GM19324 (cell line): ENCODE data around the gene CSNK1D.
"Not testable (repeated sequence)": the region's sequence is repeated elsewhere in the genome, so short reads cannot be mapped to it uniquely, and the experiment has no call there.

Experiments
- ATAC-seq: cut with Tn5 transposase; IDR thresholded peaks from one replicate; pipeline ENCODE4 v1.9.1; 2021; ENCODE audit warnings: mild to moderate bottlenecking, moderate library complexity; ENCODE audit not compliant: unreplicated experiment, low FRiP score

Gene CSNK1D

DNA sequence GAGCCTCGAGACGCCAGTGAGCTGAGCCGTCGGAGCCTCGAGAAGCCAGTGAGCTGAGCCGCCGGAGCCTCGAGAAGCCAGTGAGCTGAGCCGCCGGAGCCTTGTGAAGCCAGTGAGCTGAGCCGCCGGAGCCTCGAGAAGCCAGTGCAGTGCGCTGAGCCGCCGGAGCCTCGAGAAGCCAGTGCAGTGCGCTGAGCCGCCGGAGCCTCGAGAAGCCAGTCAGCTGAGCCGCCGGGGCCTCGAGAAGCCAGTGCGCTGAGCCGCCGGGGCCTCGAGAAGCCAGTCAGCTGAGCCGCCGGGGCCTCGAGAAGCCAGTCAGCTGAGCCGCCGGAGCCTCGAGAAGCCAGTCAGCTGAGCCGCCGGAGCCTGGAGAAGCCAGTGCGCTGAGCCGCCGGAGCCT lies 19.4 kb downstream of the CSNK1D start:
- not testable (repeated sequence) for ATAC-seq

DNA sequence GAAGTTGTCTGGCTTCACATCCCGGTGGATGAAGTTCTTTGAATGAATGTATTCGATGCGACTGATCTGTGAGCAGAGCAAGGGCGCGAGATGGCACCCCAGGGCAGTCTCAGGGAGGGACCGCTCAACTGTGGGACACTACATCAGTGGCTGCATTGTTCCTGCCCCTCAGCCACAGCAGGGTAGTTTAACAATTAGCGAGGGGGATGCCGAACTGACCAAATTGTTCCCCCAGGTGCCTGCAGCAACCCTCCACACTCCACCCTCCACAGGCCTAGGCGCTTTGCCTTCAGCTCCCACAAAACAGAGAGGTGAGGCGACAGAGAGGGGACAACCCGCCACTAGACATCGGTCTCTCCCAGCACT lies 20.3 kb downstream of the CSNK1D start:
- ATAC-seq, result no peak

DNA sequence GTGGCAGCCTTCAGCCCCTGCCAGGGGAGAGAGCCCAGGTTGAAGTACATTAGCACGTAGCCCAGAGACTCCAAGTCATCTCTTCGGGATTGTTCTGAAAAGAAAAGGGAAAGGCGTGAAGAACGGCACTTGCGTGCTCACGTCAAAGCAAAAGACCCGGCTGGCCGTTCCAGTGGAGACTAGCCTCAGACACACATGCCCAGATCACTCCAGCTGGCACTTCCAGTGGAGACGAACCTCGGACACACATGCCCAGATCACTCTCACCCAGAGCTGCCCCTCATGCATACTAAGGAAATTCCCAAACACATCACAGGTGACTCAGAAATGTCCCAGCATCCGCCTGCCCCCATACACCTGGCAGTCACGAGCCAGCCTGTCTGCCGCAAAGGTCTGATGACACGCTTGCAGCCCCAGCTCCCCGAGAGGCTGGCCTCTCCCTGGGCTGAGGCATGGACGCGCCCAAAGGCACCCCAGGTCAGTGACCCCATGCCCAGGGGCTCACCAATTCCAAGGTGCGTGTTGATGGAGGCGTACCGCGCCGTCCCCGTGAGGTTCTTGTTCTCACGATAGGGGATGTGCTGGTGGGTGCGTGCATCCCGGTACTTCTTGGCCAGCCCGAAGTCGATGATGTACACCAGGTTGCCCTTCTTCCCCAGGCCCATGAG lies 20.9 kb downstream of the CSNK1D start:
- no peak for ATAC-seq

DNA sequence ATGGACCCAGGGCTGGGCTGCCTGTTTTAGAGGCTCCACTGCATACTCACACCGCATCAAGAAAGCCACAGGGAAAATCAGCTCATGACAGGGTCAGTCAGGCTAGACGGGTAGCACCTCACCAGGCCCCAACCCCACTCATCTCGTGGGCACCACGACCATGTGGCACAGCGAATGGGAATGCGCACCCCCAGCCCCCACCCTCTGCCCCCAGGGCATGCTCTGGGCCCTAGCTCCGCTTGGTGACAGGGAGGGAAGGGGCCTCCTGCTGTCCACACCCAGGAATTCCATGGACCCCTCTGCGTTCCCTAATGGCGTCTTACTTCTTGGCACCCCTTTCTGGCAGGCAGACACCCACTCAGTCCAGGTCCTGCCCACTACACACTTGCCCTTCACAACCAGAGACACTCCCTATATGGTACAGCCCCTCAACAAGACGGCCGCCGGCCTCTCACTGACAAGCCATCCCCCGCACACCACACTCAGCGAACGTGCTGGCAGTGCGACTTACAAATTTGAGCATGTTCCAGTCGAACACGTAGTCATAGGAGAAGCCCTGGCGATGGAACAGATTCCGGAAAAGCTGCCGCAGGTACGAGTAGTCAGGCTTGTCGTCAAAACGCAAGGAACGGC lies 22.5 kb downstream of the CSNK1D start:
- ATAC-seq, result no peak

DNA sequence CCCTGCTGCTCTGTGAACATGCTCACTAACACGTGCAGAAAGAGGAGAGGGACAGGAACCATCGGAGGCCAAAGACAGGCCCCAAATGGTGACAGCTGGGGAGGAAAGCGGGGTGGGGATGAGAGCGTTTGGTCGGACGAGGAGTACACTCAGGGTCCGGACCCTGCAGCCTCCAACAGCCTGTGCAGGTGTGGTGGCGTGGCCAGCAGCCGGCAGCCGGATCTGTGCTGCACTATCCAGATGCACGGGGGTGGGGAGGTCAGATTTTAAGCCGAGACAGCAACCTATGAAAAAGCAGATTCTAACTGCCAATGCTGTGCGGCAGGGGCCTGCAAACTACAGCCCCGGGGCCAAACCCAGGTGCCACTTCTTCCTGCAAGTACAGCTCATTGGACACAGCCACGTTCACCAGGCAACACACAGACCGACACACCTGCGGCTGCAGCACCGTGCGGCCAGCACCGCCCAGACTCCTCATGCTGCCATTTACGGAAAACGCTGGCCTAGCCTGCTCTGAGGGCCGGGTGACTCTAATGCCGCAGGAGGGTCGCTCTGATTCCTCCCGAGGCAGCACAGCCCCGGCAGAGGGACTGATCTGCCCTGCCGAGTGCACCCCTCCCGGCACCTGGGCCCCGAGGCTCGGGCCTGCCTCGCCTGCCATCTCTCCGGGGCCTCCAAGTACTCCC lies 23.5 kb downstream of the CSNK1D start:
- ATAC-seq, result no peak

DNA sequence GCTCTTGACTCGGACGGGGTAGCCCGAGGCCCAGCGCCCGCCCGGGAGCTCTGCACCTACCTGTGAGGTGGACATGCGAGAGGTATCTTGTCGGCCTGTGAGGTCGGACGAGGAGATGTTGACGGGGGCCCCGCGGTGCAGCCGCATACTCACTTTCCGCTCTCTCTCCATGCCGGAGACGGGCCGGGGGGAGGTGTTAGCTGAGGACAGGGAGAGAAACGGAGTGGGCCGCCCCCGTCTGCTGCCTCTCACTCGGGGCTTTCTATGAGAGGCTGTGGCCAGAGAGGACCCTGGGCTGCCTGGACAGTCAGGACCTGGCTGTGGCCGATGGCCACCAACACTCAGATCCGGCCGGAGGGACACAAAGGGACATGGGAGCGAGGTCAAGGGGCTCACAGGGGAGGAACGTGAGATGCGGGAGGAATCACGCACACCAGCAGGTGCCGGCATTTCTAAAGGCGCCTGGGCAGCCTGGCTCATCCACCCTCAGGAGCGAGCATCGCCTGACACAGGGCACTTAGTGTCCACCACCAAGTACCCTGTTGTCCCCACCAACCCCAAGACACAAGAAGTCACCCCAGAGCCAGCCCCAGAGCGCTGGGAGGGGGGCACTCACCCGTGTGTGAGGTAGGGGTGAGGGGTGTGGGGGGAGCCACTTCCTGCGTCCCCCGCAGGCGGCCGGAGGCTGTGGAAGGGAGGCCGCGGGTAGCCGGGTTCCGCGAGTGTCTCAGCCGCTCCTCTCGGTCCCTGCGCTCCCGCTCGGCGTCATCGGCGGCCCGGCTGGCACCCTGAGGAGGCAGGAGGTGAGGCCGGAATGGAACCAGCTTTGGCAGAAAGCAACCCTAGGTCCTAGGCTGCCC lies 24.5 kb downstream of the CSNK1D start:
- ATAC-seq, result no peak

DNA sequence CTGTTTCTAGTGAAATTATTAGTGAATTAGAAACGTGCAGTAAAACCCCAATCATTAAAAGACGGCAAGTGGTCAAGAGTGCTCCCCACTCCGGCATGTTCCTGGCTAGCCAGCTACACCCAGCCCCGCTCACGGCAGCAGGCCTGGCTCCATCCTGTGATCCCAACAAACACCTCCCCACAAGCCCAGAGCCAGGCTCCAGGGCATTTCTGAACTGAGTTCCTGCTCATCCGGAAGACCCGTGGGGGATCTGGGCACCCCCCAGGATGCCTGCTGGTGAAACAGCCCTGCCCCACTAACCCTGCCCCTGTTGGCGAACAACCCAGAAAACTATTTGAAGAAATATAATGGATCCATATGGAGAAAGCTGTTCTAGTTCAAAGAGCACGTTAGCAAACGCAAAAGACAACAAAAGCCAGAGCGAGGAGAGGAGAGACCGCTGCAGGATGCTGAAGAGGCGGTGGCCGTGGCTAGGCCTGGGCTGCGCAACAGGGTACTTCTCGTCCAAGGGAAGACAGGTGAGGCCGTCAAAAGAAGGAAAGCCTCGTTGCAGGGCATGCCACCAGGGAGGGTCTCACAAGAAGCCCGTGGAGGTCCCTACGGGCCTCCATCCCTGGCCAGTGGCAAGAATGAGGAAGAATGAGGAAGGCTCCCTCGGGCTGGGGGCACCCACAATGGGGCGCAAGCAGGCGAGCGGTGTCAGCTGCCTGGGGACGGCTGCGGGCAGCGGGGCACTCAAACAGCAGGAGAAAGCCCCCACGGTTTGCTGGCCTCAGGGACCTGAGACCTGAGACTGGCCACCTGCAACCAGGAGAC lies 25.4 kb downstream of the CSNK1D start:
- ATAC-seq, result no peak

DNA sequence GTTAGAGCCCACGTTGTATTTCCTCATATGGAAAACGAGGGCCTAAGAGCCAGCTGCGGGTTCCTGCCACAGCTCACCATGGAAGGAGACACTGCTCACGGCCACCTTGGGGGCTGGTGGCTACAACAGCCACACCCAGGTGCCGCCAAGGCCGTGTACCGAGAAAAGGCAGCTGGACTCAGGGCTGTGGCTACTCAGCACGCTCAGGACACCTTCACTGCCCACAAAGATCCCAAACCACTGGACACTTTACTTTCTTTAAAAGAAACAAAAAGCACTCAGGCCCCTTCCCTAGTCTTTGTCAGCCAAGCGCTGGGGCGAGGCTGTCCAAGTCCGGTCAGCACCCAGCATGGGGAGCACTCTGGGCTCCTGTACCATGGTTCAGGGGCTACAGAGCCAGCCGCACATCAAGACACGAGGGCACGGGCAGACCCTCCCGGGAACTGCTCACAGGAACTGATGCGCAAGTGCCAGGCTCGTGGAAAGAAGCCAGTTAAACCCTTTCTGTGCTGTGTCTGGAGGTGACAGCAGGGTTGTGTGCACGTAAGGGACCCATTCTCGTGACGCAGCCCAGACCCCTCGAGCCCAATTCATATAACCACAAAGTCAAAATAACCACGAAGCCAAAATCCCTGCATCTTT lies 26.2 kb downstream of the CSNK1D start:
- no peak for ATAC-seq

DNA sequence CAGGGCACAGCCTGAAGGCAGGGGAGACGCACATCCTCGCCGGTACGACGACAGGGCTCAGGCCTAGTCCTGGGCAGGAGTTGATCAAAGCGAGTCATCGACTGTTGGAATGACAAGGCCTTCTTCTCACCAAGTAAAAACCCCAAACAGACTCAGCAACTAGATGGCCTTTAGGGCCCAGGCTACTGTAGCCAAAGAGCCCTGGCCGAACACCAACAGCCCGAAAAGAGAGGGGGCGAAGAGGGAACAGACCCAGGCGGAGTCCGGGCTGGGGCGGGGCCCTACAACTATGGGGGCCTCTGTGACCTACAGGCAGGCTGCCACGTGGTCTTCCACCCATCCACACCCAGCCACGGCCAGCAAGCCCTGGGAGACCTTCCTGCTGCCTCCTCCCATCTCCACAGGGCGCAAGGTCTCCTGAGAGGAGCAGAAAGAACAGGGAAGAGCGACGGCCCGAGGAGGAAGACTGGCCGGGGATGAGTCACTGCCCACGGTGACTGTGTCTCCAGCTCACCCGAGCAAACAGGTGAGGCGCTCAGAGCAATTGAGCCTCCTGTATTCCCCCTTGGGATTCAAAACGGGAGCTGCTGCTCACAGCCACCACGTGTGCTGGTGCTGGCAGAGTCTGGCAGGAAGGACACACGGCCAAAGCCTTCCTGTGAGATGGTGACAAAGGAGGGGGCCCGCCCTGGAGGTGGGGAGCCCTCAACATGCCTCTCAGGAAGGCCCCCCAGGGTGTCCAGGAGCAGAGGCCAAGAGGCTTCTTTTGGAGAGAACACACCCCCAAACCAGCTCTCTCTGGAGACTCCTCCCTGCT lies 26.9 kb downstream of the CSNK1D start:
- ATAC-seq, result no peak

DNA sequence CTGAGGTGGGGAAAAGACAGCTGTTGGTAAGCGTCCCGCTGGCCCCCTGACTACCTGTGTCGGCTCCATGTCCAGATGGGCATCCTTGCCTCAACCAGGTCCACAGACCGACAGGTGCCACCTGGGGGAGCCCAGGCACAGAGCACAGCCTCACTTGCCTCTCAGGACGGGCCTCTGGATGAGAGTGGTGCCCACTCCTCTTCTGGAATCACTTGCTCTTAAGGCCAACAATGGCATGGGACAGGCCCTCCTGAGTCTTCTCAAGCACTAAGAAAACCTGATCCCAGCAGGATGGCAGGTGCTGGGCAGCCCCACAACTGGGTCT lies 27.5 kb downstream of the CSNK1D start:
- no peak for ATAC-seq

DNA sequence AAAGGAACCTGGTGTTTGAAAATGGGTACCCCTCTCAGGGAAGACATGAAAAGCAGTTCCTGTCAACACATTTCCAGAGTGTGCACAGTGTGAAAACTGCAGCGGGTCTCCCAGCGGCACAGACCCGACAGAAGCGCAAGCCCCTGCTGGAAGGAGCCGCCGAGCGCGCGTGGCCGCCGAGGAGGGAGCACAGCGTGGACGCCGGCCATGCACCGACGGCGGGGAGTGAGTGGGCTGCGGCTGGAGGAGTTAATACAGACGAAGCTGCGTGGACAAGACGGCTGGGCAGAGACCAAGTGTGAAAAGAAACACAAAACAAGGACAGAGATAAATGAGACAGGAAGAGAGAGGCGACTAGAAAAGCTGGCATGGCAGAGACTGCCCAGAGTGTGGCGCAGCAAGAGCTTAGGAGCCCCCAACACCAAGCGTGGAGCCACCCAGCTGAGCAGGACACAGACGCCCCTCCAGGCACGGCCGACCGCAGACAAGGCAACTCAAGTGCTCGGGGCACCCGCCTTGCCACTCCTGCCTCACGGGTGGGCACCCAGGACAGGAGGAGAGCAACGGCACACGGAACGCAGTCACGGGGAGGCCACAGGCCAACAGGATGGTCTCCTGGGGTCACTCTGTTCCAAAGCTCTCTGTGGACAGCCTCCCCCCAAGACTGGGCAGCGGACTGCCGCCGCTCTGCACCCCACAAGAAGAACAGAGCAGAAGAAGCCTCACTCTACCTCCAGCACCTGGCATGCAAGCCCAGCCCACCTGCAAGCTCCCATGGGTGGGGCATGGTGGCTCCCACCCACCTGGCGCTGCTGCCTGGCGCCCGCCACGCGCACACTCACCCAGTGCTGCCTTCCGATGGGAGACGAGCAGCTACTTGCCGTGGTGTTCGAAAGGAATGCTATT lies 28.1 kb downstream of the CSNK1D start:
- ATAC-seq, result no peak

DNA sequence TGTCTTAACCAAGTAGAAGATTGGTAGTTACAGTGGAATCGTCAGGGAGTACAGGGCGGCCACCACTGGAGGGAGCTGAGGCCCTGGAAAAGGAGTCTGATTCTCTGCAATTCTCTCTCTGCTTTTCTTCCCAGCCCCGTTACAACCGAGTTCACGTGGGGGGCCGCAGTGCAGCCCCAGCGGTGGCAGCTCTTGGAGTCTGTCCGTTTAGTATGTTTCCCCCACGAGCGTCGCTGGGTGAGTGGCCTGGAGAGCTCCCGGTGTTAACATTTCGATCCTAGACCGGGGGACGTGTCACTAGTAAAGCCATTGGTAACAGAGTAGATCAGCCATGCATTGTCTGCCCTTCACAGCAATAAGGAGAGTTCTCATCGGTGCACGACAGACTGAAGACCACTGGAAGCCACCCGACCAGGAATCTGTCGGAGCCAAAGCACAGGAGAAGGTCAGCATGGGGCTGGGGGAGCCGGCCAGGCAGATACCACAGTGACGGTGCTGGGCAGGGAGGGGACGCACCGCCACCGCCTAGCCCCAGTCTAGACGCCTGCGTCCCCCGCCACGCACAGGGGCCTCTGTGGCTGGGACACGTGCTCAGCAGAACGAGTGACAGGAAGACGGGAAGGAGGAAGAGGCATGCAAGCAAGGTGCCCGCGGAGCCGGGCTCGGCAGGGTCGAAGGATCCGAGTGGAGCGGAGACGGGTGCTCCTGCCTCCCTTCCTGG lies 28.9 kb downstream of the CSNK1D start:
- no peak for ATAC-seq

DNA sequence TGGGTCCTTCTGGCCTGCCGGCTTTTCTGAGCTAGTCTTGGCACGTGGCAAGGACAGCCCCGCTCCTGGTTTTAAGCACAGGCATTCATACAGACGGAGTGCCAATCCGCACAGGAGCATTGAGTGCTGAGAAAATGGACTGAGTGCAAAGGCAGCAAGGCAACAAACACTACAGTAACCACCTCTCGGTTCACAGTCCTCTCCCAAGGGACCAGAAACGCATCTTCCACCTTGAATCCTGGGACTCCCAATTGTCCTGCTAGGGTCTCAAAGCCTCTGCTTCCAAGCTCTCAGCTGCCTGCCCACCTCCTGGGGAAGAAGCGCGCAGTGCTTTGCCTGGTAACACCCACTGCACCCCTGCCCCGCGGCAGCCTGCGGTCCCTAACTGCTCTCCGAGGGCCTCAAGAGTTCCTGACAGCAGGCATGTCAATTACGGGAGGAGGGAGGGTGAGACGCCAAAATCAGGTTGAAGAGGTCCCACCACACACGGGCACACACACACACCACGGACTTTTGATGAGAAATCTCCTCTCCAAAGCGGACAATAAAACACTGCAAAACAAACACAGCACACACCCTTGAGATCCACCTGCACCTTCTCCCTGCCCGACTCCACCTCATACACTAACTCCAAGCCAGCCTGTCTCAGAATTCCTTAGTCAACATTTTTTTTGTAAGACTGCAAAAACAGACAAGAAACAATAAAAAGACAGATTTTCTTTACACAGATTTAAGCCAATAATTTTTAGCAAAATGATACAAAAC lies 29.7 kb downstream of the CSNK1D start:
- ATAC-seq, result no peak

DNA sequence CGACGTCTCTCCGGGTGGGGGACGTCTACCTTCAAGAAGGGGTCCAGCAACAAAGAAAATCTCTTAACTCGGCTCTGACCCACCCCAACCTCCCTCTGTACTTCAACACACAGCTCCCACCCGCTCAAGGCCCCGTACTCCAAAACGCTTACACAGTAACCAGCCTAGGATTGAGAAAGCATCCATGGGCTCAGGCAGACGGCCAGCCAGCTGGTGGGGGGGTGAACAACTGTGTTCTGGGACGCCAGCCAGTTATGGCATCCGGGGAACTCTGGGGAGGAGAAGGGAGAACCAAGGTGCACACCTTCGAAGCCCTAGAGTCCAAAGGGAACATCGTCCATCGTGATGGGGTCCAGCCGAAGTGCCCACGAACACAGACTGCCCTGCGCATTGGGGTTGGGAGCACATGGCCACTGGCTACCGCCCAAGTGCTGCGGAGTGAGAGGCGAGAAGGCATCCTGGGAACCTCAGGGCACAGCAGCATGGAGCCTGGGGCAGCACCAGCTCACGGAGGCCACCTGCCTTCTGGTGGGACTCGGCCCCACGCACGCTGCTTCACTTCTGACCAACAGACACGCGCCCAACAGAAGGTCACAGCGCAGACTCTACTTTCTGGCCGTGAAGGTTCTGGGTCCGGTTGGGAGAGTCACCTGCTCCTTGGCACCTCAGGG lies 30.4 kb downstream of the CSNK1D start:
- ATAC-seq, result no peak

DNA sequence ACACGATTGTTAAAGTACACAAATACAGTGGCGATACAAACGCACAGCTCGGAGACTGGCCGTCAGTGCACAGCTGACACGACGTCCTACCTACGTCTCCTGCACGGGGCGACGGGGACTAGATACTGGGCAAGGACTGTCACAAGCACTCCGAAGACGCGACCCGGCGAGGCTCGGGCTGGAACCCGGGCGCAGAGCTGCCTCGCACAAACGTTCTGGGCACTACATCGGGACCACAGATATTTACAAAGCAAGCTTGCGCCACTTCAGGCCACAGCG lies 30.9 kb downstream of the CSNK1D start:
- no peak for ATAC-seq

DNA sequence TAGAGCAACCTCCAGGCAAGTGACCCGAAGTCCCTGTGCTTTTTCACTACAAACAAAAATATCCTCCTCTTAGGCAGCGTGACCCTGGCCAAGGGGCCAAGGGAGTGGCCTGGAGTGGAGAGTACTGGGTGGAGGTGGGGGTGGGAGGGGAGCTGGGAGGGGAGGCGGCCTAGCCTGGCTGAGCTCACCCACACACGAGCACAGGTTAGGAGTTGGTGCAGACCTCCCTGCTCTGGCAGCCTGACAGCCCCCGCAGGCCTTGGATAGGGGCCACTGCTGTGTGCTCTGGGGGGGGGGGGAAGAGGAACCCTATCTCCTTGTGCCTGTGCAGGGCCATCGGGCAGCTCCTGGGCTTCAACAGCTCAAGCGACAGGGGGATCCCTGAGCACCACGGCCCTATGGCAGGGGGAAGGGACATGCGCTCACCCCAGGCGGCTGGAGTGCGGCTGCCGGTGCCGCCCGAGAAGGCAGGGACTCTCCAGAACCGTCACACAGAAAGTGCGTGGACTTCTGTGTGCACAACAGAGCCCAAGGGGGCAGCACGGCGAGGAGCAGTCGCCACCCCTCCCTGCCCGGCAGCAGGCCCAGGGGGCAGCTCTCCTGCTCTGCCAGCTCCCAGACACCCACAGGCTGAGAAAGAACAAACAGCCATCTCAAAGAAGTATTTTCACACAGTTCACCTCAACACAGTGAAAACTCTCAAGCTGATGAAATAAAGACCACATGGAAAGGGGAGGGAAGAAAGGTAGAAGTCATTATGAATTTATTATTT lies 31.4 kb downstream of the CSNK1D start:
- no peak for ATAC-seq
